ENCODE data around the gene GRIN2C. TPM values are rescaled to one million over a fixed set of nuclear protein-coding genes. Genes with fewer than 3 reads are reported as not detected.

Gene GRIN2C
- total and polyA plus RNA-seq, 2 donors (not counting 3 experiments of a cell fraction or from before 2014, with no cell fraction given) = 0.04 to 0.60 TPM

DNA sequence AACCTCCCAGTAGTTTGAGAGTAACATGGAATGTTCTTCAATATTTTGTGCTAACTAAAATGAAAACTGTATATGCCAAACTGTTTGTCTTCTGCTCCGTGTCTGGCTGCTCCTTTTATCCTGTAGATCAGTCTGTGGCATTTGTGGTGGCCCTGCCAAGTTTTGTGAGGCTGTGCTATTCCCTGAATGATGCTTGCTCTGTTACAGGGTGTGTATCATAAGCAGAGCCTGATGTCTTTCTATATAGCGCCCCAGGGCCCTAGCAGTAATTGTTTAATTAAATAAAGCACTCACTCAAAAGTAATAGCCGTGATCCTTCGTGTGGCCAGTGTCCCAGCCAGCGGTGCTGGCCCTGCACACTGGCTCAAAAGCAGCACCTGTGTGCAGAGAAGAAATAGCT, 55.7 kb downstream of the GRIN2C start:
- ChIA-PET CTCF (interaction anchor here (1.8 kb wide), 1 partner anchor 13 kb away, joined by 6 read pairs; no protein-coding TSS in a partner anchor), POLR2A (no interaction called here)
- H3K4me2 ChIP-seq (ENCODE audit: insufficient read depth, low read length) = no peak overlapping the region
- H3K27ac ChIP-seq (ENCODE audit: insufficient read depth, low read depth, low read length) = no peak overlapping the region
- no peaks in the 10 kb centered on the region for H4K20me1 ChIP-seq (replicated peaks; ENCODE audit: control insufficient read depth, extremely low read depth, insufficient read depth, low read length)
- intact Hi-C loops (cut with micrococcal nuclease) = no loop called here
- H3K36me3 ChIP-seq (ENCODE audit: control insufficient read depth in 2 of 2, extremely low read depth in 1 of 2, insufficient read depth in 2 of 2, low read length in 2 of 2) = peaks cover 0 to 3% of the 10 kb centered on the region in 2 experiments
- no peak overlapping the region for H3K9ac ChIP-seq (replicated peaks; ENCODE audit: extremely low read depth, insufficient read depth, low read length)
- BruUV-seq (replicated peaks) = no TSS peak
- FAIRE-seq = no peak
- dilution Hi-C loops (cut with MboI; ENCODE audit: extremely low pct_ligation_motif_present, low sequenced_read_pairs) = no loop called here
- no peak overlapping the region for H2AFZ ChIP-seq (ENCODE audit: low read depth, low read length)
- peaks cover 2% of the 10 kb centered on the region for H3K4me1 ChIP-seq (ENCODE audit: control insufficient read depth, extremely low read depth, insufficient read depth, low read length)
- no peak for TF ChIP-seq MAX (IDR thresholded peaks at IDR 0.05; ENCODE audit: insufficient read depth, insufficient read length)
- TF ChIP-seq, protein P1, sequence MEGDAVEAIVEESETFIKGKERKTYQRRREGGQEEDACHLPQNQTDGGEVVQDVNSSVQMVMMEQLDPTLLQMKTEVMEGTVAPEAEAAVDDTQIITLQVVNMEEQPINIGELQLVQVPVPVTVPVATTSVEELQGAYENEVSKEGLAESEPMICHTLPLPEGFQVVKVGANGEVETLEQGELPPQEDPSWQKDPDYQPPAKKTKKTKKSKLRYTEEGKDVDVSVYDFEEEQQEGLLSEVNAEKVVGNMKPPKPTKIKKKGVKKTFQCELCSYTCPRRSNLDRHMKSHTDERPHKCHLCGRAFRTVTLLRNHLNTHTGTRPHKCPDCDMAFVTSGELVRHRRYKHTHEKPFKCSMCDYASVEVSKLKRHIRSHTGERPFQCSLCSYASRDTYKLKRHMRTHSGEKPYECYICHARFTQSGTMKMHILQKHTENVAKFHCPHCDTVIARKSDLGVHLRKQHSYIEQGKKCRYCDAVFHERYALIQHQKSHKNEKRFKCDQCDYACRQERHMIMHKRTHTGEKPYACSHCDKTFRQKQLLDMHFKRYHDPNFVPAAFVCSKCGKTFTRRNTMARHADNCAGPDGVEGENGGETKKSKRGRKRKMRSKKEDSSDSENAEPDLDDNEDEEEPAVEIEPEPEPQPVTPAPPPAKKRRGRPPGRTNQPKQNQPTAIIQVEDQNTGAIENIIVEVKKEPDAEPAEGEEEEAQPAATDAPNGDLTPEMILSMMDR (IDR thresholded peaks at IDR 0.05; ENCODE audit: extremely low read depth in 1 of 2, insufficient read depth in 1 of 2, low read depth in 1 of 2, low read length in 2 of 2) = no peak
- no peak for TF ChIP-seq POLR2AphosphoS5 (IDR thresholded peaks at IDR 0.05; ENCODE audit: insufficient read depth, low read depth, low read length)
- TF ChIP-seq JUN (IDR thresholded peaks at IDR 0.05; ENCODE audit: borderline replicate concordance, insufficient read depth, insufficient read length, low read depth) = no peak
- no peak for TF ChIP-seq EZH2 (IDR thresholded peaks at IDR 0.05; ENCODE audit: borderline replicate concordance, low read depth, low read length, severe bottlenecking)
- TF ChIP-seq FOS (IDR thresholded peaks at IDR 0.05; ENCODE audit: borderline replicate concordance, insufficient read depth, low read length) = no peak
- TF ChIP-seq MYC (IDR thresholded peaks at IDR 0.05; ENCODE audit: low read depth, low read length) = no peak
- H3K79me2 ChIP-seq (ENCODE audit: control insufficient read depth, insufficient read depth, low read length) = no peaks in the 10 kb centered on the region
- H3K27me3 ChIP-seq (ENCODE audit: control insufficient read depth in 2 of 2, insufficient read depth in 2 of 2, low read length in 2 of 2) = no peaks in the 10 kb centered on the region
- H3K9me1 ChIP-seq (replicated peaks; ENCODE audit: control insufficient read depth, extremely low read depth, insufficient read depth, low read length) = no peaks in the 10 kb centered on the region
- no peak overlapping the region for H3K4me3 ChIP-seq (replicated peaks in 1 of 3; ENCODE audit: insufficient read depth in 1 of 3, low read depth in 1 of 3, low read length in 3 of 3)
- DNase-seq (ENCODE audit: low read depth, low spot score) = no peak
- no peaks in the 10 kb centered on the region for H3K9me3 ChIP-seq (replicated peaks; ENCODE audit: control insufficient read depth, insufficient read depth, low read length)
